Stimulated activated CD4-positive, alpha-beta T cell treated with anti-CD3 and anti-CD28 coated beads, Interleukin-2, amount 100 ng/mL, for 24 hours (primary cell): ENCODE results near the gene CACNA1B.
A peak's percentile ranks its signal among the peaks of the same experiment; 100 is the strongest.

Experiments used
- DNase-seq, 2 donors: peaks; one replicate each; pipeline ENCODE4 v3.0.0-alpha.2; 2020

CACNA1B gene

DNA sequence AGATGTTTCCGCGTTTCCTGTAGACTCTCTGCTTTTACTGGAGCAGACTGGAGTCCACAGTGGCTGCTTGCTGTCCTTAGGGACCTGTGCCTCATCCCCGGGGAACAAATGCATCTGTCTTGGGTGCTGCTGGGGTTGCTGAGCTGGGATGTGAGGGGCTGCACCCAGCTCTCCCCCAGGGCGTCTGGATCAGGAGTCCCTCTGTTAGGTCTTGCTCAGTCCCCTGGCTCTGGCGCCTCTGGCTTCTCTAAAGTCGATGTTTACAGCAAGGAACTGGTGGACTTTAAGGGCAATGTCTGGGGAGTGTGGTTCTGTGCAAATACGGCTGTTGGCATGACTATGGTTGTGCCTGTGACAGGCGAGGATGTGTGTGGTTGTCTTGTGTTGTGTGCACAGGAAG lies 91.4 kb downstream of the CACNA1B start:
- DNase-seq = no peak

DNA sequence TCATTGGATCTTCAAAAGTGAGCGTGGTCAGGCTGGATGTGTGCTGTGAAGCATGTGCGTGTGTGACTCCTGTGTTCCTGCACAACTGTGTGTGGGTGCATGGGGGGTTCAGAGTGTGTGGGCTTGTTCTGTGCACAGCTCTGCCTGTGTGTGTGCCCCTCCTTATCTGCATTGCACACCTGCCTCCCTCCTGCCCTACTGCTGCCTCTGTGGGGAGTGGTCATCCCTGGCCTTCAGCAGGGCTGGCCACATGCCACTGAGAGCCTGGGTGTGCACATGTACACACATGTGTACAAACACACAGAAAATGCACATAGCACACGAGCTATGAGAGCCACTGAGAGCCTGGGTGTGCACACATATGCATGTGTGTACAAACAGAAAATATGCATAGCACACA lies 92.1 kb downstream of the CACNA1B start:
- no peak for DNase-seq

DNA sequence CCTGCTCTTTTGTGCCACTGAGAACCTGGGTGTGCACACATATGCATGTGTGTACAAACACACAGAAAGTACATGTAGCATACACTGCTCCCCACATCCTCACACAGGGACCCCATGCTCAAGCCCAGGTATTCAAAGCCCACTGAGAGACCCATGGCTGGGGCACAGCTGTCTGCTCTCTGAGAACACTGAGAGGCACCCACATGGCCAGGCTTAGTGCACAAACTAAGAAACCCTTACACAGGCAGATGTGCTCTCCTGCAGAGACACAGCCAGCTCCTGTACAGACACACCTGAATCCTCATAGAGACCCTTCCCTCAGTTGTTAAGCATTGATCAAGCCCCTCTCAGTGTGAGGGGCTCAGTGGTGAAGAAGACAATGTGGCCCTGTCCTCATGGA lies 92.5 kb downstream of the CACNA1B start:
- no peak for DNase-seq

GRCh38 chr9:137970686-137971476 lies 93.3 kb downstream of the CACNA1B start:
- DNase-seq = peak in 1 of 2 donors; percentile 16

- DNase-seq = peak in 1 of 2 donors; percentile 13
These were observed 94.0 kb downstream of the CACNA1B start for GRCh38 chr9:137971477-137972138.

DNA sequence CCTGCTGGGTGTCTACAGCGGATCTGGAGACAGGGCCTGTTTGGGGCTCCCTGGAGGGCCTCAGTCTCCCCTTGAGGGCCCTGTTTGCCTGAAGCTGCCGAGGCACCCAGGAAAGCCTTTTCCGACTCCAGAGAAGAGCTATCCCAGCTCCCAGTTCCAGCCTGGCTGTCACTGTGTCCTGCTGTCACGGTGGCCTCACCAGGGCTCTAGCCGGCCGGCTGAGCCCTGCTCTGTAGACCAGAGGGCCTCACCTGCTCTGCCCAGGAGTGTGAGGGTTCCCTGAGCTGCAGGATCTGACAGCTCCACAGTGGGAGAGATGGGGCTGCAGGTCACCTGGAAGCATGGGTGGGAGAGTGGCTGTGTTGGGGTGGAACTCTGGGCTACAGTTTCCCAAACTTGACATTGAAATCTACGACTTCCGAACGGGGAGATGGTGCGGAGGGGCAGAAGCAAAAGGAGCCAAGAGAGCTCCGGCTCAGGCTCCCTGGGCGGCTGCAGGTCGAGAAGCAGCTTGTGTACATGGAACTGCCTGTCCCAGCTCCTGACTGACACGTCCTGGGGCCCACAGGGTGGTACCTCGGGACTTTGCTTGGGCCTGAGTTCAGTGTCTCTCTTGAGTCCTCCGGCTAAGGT lies 94.9 kb downstream of the CACNA1B start:
- no peak for DNase-seq

DNA sequence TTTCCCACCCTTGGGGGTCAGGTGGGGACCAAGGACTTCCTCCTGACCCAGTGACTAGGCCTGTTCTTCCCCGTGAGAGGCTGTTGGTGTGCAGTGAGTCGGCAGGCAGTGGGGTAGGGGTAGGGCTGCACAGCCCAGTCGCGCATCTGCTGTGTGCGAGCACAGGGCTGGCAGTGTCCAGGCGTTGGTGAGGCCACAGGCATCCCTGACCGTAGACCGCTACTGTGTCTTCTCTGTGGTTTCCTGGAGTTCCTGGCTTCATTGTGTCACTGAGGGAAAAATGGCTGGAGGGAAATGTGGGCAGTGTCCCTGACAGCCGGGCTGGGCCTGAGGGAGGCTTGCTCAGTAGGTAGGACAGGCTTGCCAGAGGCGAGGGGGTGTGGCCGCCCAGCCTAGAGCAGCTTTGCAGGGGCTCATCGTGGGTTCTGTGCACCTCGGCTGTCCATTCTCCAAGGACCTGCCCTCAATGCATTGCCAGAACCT lies 95.4 kb downstream of the CACNA1B start:
- DNase-seq = no peak

GRCh38 chr9:137973829-137974416 lies 96.3 kb downstream of the CACNA1B start:
- no peak for DNase-seq

DNA sequence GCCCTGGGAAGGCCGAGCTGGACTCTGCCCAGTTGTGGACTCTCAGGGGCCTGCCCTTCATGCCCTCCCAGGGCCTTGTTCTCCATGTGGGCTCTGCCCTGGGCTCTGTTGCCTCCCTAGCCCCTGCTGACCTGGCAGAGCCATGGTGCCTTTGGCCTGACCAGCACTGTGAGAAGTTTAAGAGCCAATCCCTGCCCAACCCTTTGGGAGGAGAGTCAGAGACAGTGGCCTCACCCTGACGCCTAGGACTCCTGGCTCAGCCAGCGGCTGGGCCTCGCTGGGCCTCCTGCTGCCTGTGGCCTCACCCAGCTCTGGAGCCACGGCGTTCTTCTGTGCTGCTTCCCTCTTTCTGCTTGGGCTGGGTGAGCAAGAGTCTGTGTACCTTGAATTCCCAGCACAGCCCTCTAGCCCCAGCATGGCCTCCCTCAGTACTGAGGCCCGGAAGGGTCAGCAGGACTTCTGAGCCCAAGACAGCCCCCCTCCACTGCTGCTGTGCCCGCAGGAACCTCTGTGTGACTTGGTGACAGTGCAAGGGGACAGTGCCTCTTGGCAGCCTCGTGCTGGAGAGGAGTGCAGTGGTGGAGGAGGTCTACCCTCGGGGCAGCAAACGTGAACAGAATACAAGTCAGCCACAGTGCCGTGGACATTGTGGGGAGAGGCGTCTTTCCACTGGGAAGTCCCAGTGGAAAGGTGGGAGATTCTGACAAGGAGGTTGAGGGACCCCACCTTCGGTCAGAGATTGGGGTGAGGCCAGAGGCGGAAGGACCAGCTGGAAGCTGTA lies 97.4 kb downstream of the CACNA1B start:
- DNase-seq = no peak

DNA sequence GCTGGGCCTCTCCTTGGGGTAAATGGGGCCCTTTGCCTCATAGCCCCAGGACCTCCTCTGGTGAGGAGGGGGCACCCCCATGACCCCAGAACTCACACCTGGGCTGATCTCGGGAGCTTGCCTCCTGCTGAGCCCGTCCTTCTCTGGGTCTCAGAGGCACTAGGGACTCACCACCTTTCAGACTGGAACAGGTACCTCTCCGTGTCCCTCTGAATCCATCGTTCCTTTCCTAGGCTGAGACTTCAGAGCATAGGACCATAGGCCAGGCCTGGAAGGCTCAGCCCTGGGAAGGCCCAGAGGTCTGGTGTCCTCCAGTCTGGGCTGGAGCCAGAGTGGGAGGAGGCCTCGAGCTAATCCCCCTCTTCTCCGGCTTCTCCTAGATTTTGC lies 97.9 kb downstream of the CACNA1B start:
- no peak for DNase-seq

DNA sequence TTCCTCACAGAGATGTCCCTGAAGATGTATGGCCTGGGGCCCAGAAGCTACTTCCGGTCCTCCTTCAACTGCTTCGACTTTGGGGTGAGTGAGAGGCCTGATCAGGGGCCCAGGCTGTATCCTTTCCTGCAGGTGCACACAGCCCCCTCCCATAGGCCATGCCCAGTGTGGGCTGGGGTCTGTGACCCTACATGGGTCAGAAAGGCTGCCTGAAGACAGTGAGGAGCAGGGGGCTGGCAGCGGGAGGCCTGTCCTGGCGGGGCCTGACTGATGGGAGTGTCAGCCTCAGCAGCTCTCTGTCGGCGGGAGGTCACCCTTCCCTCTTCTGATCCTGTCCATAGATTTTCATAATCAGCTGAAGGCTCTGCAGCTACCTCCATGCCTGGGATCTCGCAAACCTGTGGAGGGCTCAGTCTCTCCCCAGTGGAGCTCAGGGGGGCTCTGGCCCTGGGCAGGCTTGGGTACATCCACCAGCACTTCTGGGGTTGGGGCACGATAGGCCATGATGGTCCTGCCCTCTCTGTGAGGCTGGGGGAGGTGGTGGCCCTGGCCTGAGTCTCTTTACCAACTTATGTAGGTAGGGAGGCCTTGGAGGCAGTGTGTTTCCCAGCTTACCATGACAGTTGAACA lies 98.5 kb downstream of the CACNA1B start:
- DNase-seq = peak in 1 of 2 donors; percentile 8

- no peak for DNase-seq
These were observed 100.1 kb downstream of the CACNA1B start for GRCh38 chr9:137977571-137978261.

- no peak for DNase-seq
These were observed 100.7 kb downstream of the CACNA1B start for GRCh38 chr9:137978262-137978714.

DNA sequence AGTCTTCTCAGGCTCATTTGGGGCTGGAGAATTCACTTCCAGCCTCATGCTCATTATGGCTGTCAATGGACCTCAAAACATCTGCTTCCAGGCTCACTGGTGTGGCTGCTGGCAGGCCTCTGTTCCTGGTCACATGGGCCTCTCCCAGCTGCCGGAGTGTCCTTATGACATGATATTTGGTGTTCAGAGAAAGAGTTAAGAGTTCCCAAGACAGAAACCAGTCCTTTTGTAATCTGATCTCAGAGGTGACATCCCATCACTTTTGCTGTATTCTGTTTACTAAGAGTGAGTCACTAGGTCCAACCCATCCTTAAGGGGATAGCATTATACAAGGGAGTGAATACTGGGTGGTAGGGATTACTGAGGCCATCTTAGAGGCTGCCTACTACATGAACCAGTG lies 104.6 kb downstream of the CACNA1B start:
- no peak for DNase-seq

DNA sequence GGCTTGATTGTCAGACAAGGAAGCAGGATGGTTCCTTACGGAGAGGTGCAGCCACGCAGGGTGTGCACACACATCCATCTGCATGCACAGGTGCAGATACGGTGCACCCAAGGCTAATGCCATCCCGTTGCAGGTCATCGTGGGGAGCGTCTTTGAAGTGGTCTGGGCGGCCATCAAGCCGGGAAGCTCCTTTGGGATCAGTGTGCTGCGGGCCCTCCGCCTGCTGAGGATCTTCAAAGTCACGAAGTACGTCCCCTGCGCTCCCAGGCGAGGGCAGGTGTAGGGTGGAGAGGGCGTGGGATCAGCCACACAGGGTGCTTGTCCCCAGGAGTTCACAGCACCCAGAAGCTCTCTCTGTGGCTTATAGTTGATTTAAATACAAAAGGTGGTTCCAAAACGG lies 106.4 kb downstream of the CACNA1B start:
- no peak for DNase-seq

DNA sequence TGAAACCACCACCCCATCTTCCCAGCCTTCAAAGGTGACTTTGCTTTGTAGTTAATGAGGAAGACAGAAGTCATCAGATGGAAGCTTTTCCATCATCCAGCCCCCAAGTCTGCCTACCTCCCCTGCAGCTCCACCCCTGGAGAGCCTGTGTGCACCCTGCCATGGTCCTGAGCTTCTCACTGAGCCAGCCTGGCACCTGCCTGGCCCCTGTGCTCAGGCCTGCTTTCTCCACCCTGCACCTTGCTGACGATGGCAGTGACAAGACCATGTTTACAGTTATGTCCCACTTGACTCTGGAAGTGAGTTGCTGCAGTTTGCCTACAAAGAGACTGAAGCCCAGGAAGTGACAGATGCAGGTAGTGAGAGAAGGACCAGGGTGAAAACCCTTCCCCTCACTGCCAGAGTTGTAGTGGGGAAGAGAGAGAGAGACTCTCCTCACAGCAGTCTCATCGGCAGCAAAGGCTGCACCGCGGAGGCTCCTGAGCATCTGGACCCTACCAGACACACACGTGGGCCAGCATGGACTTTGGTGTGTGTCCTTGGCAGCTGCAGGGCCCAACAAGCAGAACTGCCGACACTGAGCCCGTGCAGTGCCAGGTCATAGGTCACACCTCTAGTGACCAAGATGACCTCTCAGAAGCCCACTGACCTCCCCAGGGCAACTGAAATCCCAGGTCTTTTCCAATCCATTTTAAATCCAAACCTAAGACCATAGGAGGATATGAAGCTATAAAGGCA lies 107.1 kb downstream of the CACNA1B start:
- DNase-seq = no peak

- no peak for DNase-seq
These were observed 108.1 kb downstream of the CACNA1B start for GRCh38 chr9:137985637-137986071.

DNA sequence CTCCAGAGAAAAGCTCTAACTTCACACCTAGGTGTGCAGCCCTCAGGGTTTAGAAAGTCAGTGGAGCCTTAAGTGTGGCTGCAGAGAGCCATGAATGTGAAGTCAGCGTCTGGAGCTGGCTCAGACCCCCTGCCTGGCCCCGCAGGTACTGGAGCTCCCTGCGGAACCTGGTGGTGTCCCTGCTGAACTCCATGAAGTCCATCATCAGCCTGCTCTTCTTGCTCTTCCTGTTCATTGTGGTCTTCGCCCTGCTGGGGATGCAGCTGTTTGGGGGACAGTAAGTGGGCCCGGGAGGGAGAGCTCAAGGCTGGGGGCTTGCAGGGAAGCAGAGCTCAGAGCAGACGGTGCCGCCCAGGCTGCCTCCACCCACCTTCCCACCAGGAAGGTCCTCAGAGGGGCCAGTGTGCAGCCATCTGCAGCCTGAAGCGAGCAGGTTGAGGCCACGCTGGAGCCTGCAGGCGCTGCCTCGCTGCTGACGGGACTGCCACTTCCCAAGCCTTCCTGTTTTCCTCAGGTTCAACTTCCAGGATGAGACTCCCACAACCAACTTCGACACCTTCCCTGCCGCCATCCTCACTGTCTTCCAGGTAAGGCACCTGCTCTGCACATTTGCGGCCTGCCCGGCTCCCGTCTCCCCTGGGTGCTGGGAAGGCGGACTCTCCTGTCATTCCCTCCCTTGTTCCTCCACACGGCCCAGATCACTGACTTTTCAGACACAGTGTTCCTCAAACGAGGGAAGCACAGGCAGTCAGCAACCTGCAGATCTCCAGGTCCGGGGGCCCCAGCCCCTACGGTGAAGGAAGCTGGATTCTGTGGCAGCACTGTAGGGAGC lies 108.9 kb downstream of the CACNA1B start:
- DNase-seq = no peak

GRCh38 chr9:137987244-137988030 lies 109.9 kb downstream of the CACNA1B start:
- DNase-seq = no peak
